ELR (cell line): ENCODE results near the gene ACYP2.
"Not testable (repeated sequence)": the region's sequence is repeated elsewhere in the genome, so short reads cannot be mapped to it uniquely, and the experiment has no call there.

Experiments
- DNase-seq: peaks from one replicate; pipeline ENCODE4 v3.0.0-alpha.2; 2015; ENCODE audit warnings: low read depth

The ACYP2 gene

DNA sequence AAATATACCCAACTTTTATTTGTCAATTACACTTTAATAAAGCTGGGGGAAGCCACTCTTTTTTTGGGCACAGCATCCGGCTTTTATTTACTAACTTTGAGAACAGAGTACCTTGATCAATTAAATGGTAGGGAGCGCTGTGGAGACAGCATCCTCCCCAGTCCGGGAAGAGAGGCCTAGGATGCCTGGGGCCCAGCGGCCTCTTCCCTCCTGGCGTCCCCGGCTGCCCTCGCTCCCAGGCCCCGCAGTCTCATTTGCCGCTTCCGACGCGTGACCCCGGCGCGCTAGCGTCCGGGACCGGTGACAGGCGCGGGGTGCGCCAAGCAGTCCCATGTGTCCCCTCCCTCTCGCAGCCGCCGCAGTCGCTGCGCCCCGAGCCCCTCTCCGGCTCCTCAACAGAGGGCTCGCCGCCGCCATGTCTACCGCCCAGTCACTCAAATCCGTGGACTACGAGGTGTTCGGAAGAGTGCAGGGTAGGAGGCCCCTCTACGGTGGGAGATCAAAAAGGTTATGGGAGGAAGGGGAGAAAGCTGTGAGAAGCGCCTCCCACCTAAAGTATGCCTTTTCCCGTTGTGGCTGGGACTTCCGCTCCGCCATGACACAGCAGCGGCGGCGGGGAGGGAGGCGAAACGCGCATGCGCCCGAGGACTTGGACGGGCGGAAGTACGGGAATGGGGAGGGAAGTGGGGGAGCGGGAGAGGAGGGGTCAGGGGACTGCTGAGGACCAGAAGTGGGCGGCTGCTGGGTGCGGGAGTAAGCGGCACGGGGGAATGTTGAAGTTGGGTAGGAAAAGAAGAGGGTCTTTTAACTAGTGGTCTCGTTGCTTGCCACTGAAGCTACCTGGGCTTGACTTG, at the start of gene ACYP2:
Gene ACYP2, plus strand, starts transcription at position 332 of the 854 bp plus-strand sequence.
- peak; percentile 96 for DNase-seq

GRCh38 chr2:54065891-54066290, 49.5 kb upstream of the ACYP2 start:
- no peak for DNase-seq

DNA sequence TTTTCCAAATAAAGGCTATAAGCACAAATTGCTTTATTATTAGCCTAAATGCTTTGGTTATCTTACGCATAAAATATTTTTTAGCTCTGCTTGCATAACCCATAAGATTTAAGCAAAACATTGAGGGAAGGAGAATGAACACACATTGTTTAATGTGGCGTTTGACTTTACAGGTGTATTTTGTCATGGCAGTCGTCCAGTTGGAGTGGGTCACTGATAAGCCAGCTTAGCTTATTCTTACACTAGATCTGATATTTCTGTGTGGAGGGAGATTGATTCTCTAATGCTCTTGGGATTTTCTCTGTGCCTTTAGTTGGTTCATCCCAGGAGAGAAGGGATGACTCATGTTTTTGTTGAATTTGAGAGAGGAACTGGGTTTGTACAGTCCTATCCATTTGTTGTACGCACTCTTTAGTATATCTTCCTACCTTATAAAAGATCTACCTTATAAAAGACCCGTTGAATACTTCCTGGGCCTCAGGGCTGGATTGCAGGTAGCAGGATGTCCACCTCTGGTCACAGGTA, 47.5 kb upstream of the ACYP2 start:
- peak; percentile 36 for DNase-seq

GRCh38 chr2:54072483-54072882, 42.9 kb upstream of the ACYP2 start:
- DNase-seq = not testable (repeated sequence)

GRCh38 chr2:54073796-54074195, 41.6 kb upstream of the ACYP2 start:
- peak; percentile 81 for DNase-seq

DNA sequence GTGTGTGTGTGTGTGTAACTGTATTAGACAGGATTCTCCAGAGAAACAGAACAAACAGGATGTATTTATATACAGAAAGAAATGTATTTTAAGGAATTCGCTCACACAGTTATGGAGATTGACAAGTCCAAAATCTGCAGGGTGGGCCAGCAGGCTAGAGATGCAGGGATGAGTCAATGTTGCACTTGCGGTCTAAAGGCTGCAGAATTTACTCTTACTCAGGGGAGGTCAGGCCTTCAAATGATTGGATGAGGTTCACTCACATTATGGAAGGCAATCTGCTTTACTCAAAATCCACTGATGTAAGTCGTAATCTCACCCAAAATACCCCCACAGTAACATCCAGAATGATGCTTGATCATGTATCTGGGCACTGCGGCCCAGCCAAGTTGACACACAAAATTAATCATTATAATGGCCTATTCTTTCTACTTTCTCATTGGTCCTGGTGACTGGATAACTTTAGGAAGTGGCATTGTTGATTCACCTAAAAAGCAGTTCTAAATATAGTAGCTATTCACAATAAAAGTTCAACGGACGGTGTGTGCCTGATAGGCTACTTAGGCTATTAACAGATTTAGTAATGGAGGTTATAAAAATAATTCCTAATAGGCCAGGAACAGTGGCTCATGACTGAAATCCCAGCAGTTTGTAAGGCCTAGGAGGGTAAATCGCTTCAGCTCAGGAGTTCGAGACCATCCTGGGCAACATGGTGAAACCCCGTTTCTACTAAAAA, 40.6 kb upstream of the ACYP2 start:
- peak; percentile 75 for DNase-seq

- DNase-seq = no peak
Measured at GRCh38 chr2:54076586-54076985, 38.8 kb upstream of the ACYP2 start.

GRCh38 chr2:54077088-54077900, 38.1 kb upstream of the ACYP2 start:
- no peak for DNase-seq

GRCh38 chr2:54079331-54079730, 36.1 kb upstream of the ACYP2 start:
- no peak for DNase-seq

DNA sequence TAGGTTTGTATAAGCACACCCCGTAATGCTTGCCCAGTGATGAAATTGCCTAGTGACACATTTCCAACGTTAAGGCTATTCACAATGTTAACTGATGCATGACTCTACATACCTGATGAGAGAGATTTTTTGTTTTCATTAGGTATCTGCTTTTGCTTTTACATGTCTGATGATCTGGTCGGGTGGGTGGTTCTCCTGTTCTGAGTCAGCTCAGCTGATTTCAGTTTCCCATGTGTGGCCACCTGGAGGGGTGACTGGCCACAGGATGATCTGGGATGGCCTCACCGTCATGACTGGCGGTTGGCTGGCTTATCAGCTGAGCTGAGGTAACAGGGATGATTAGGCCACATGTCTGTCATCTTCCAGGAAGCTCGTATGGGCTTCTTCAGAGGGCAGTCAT, 33.8 kb upstream of the ACYP2 start:
- DNase-seq = peak; percentile 64

DNA sequence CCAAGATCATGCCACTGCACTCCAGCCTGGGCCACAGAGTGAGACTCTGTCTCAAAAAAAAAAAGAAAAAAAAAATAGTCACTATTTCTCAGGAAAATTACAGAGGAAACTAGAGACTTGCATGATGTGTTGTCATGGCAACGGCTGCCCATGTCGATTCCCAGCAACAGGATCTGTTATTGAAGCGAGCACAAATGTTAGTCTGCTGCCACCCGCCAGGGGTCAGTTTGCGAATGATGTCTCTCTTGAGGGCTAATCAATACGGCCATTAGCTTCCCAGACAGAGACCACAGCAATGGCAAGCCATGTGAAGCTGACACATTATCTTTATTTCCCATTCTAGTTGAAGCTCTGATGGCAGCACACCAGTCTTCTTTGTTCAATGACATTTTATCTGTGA, 32.4 kb upstream of the ACYP2 start:
- no peak for DNase-seq

GRCh38 chr2:54083445-54083844, 32.0 kb upstream of the ACYP2 start:
- peak; percentile 7 for DNase-seq

DNA sequence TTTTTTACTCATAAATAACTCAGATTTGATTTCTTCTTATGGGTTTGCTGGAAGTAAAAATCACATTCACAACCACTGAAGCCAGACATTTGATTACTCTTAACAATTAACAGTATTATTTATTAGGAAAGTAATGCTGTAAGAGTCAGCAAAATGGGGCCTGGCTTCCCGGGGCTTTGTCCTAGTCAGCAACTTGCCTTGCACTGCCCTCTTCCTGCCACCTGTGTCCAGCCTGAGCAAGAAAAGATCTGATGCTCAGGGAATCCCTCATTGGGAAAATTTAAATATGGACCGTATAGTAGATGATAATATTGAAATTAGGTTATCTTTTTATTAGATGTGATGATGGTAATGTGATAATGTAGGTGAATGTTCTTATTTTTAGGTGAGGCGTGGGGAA, 30.8 kb upstream of the ACYP2 start:
- peak; percentile 52 for DNase-seq

GRCh38 chr2:54085069-54085468, 30.3 kb upstream of the ACYP2 start:
- no peak for DNase-seq

- DNase-seq = no peak
Measured at GRCh38 chr2:54086157-54086556, 29.3 kb upstream of the ACYP2 start.

DNA sequence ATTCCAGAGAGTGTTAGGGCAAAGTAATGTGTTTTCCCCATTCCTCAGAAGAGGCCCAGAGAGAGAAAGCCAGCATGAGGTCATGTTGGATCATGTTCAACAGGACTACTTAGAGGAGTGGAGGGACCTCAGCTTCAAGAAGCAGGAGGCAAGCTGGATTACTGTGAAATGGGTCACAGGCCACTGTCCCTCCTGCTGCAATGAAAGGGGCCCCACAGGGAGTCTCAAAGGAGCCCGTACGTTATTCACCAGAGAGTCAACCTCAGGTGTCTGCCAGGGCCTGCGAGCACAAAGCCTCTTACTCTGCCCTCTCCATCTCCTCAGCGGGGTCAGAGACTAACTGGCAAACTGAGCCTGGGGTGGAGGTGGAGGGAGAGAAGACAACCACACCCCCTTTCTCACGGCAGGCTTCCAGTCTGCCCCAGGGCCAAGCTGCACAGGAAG, 27.2 kb upstream of the ACYP2 start:
- DNase-seq = no peak

GRCh38 chr2:54088719-54089118, 26.7 kb upstream of the ACYP2 start:
- DNase-seq = no peak

- no peak for DNase-seq
Measured at GRCh38 chr2:54090521-54091117, 24.8 kb upstream of the ACYP2 start.

- no peak for DNase-seq
Measured at GRCh38 chr2:54092940-54093339, 22.5 kb upstream of the ACYP2 start.

DNA sequence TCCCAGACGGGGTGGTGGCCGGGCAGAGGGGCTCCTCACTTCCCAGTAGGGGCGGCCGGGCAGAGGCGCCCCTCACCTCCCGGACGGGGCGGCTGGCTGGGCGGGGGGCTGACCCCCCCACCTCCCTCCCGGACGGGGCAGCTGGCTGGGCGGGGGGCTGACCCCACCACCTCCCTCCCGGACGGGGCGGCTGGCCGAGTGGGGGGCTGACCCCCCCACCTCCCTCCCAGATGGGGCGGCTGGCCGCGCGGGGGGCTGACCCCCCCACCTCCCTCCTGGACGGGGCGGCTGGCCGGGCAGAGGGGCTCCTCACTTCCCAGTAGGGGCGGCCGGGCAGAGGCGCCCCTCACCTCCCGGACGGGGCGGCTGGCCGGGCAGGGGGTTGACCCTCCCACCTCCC, 20.0 kb upstream of the ACYP2 start:
- DNase-seq = not testable (repeated sequence)

DNA sequence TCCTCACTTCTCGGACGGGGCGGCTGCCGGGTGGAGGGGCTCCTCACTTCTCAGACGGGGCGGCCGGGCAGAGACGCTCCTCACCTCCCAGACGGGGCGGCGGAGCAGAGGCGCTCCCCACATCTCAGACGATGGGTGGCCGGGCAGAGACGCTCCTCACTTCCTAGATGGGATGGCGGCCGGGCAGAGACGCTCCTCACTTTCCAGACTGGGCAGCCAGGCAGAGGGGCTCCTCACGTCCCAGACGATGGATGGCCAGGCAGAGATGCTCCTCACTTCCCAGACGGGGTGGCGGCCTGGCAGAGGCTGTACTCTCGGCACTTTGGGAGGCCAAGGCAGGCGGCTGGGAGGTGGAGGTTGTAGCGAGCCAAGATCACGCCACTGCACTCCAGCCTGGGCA, 19.3 kb upstream of the ACYP2 start:
- DNase-seq = not testable (repeated sequence)

DNA sequence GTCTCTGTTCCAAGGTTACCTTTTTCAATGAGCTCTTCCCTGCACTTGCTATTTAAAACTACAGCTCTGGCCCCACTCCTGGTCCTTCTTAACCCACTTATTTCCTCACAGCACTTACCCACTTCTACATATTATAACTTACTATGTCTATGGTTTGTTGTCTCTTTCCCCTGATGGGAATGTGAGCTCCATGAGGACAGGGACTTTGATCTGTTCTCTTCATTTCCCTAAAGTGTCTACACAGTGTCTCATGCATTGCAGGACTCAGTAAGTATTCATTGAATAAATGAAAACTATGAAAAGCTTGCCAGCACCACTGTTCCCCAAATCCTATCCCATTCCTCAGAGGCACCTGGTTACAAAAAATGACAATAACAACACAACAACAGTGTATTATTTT, 18.3 kb upstream of the ACYP2 start:
- no peak for DNase-seq
